ENCODE data around the gene PRSS56.

Gene PRSS56

DNA sequence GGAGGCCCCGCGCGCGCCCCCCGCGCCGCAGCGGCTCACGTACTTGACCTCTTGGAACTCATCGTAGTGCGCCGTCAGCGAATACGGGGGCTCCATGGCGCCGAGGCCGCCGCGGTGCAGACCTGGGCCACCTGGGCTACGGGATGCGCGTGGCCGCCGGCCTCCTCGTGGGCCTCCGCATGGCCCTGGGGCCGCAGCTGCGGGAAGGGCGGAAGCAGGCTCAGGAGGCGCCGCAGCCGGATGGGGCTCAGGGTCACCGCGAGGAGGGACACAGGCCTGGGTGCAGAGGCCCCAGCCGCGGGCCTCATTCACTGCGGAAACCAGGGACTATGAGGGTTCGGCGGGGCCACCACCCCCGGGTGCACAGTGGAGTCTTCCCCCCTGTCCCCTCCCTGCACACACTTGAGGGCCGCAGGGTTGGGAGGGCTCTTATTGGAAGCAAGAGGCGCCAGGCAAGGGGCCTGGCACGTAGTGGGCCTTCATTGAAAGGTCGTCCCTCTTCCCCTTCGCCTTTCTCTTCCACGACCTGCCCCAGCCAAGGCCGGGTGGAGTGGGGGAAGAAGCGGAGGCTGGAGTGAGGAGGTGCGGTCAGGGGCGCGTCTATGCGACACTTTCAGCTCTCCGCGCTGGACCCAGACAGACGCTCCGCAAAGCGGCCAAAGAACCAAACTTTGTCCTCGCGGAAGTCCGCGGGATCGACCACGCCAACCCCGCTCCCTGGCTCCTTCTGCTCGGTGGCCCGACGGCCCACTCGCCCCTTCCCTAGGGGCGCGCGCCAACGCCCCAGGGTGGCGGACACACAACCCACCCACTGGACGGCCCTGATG is 33.4 kb upstream of the PRSS56 start:
- DNase-seq (ENCODE audit: low read depth in 3 of 3) = no peak

DNA sequence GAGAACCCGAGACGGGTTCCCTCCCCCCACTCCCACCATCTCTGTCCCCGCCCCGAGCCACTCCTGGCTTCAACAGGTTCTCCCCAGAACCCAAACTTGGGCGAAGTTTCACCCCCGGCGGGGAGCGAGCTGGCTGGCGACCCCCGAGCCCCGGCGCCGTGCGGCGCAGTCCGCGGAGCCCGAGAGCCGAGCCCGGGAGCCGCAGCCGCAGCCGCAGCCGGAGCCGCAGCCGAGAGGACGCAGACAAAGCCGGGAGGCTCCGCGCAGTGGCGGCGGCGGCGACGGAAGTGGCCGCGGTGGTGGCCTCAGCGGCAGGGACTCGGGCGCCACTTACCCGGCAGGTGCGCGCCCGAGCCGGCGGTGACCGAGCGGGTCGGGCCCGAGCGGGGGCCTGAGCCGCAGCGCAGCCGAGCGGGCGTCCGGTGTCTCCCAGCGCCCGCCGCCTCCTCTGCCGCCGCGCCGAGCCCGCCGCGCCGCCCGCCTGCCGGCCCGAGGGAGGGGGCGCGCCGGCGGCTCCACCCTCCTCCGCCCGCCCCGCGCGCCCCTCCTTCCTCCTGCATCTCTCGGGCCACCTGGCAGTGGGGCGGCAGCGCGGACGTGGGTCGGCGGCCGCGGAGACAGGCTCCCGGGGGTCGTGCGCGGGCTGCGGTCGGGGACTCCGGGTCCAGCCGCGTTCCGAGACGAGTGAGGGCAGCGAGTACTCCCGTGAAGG is 32.6 kb upstream of the PRSS56 start, which contains the start of gene ECEL1:
ECEL1 (minus strand) TSS at position 450 of the 712 bp plus-strand sequence. CDS start 1,181 bp downstream, outside the sequence.
- DNase-seq (ENCODE audit: low read depth in 3 of 3) = no peak

DNA sequence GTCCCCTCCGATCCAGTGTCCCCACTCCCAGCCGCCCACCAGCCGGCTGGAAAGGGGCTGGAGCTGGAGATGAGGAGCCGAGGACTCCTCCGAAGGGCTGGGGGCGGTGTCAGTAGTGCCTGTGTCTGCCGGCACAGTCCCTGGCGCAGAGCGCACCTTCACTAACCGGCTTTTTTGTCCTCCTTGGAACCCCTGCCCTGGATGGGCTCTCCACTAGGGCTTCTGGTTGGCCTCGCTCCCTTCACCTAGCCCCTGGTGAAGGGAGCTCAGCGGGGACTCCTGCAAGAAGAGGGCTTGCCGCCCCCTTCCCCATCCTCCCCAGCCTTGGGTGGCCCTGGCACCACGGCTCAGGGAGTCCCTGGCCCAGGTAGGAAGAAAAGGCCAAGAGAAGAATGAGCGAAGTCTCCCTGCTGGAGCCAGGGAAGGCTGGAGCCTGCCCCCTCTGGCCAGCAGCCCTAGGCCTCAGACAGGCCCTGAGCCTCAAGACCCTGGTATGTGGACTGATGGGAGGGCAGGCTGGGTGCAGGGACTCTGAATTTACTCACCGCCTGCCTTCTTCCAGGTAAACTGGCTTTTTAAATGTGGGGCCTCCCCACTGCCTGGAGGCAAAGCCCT is 32.0 kb upstream of the PRSS56 start:
- no peak for DNase-seq (ENCODE audit: low read depth in 3 of 3)

DNA sequence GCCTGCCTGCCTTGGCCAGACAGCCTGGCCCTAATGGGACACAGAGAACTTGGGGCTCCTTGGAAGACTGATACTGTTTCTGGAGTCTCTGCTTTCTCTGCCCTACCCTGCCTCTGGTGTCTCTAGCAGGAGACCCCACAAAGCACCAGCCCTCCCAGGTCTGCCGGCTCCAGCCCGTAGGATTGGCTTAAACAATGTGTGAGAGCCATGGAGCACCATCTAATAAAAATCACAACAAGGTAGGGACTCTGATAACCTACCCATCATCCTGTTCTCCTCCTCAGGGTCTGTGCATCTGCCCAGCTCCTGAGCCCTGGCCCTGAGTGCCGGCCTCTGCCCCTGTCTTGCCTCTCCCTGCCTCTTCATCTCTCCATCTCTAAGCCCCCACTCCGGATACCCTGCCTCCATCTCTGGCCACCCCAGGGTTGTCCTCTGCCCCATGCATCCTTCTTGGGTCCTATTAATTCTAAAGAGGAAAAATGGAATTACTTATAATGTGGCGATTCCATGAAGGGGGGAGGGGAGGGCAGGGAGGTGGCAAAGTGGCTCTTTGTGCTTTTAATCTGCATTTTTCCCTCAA is 31.4 kb upstream of the PRSS56 start:
- DNase-seq (ENCODE audit: low read depth in 3 of 3) = no peak

DNA sequence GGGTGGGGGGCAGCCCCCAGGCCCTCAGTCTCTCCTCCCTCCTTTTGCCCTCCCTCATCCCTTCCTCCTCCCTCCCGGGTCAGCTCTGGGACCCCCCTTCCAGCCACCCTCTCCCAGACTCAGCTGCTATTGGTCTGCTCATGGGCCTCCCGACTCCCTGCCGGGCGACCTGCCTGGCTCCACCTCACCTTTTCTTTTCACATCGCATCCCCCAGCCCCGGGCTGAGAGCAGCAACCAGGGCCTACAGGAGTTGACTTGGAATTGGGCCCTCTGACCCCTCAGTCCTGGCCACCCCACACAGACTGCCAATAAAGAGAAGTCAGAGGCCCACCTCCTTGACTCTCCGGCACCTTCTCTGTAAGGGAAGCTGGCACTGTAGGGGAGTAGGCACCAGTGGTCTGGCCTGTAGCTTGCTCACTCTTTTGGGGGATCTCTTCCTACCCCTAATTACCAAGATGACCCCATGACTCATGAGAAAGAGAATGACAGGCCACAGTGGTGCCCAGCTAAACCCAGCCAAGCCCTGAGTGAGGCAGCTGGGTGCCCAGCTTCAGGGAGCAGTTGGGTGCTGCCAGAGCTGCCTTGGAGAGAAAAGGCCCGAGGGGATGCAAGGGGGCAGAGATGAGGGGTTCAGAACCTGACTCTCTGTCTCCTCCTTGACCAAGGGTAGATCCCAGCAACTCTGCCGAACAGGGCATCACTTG is 30.5 kb upstream of the PRSS56 start:
- DNase-seq (ENCODE audit: low read depth in 3 of 3) = no peak

DNA sequence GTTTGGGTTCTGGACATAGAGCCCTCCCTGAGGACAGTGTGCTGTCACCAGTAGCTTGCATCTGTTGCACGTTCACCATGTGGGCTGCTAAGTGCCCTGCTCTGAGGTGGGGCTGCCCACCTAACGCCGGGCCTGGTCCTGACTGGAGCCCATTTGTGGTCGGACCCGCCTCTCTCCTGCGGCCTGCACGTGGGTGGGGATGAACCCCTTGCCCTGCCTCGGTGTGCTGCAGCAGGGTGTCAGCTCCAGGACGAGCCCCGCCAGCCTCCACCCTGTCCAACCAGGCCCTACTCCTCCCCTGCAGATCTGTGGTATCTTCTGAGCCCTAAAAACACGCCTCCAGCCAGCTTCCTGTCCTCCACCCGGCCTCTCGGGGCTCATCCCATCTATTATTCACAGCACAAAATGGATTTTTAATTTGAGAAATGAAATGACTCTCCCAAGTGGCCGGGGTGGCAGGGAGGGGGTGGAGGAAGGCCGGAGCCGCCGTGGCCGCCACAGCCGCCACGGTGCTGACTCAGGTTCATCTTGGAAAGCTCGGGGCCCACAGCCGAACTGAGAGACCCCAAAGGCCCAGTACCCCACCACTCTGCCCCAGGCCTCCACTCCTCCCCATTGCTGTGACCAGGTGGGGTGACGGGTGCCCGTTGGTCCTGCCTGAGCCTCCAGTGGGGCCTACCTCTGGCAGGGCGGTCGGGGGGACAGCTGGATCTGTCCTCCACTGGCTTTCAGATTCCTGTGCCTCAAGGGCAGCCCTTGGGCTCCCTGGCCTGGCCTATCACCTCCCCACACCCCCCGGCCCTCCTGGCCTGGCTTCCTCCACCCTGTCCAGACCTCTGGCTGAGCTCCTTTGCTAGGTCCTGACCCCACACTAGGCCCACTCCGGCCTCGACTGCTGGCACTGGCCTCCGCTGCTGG is 29.7 kb upstream of the PRSS56 start:
- DNase-seq (ENCODE audit: low read depth in 3 of 3) = no peak

DNA sequence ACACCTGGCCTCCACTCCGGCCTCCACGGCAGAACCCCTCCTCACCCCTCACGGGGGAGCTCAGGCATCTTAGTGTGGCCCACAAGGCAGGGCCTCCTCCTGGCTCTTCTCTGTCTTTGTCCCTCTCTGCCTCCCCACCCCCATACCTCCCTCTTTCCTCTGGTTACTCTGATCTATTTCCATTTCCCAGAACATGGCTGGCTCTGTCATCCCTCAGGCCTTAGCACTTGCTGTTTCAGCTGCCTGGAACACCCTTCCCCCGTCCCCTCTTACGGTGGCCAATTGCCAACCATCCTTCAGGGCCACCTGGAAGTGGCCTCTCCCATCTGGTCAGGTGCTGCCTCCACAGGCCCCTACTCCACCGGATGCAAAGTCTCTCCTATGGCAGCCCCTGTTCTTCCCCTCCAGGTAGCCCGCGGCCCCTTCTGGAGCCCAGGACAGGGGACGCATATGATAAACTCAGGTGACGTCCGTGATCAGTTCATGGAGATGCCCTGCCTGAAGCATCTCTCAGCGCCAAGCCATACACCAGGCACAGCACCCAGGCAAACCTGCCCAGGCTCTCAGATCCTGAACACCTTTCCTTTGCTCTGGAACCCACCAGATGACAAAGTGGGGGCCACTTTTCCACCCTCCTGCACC is 28.9 kb upstream of the PRSS56 start:
- no peak for DNase-seq (ENCODE audit: low read depth in 3 of 3)

DNA sequence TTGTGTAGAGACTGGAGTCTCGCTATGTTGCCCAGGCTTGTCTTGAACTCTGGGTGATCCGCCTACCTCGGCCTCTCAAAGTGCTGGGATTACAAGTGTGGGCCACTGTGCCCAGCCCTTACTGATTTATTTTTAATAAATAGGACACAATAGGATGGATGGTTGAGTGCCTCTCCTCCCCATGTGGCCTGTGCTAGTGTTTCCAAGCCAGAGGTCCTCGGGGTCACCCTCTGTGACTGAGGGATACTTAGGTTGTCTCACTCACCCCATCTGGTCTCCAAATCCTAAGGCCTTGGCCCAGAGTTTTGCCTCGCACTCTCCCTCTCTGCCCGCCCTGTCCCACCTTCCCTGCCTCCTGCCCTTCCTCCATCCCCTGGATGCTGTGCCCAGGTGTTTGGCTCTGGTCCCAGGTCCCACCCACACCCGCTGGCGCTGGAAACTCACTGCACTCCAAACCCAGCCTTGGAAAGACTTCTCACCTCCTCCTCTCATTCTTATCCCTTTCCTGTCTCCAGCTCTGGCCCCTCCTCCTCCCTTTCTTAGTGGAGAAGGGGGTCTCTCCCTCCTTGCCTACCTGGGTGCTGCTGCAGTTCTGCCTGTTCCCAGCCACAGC is 27.8 kb upstream of the PRSS56 start:
- DNase-seq (ENCODE audit: low read depth in 3 of 3) = no peak

DNA sequence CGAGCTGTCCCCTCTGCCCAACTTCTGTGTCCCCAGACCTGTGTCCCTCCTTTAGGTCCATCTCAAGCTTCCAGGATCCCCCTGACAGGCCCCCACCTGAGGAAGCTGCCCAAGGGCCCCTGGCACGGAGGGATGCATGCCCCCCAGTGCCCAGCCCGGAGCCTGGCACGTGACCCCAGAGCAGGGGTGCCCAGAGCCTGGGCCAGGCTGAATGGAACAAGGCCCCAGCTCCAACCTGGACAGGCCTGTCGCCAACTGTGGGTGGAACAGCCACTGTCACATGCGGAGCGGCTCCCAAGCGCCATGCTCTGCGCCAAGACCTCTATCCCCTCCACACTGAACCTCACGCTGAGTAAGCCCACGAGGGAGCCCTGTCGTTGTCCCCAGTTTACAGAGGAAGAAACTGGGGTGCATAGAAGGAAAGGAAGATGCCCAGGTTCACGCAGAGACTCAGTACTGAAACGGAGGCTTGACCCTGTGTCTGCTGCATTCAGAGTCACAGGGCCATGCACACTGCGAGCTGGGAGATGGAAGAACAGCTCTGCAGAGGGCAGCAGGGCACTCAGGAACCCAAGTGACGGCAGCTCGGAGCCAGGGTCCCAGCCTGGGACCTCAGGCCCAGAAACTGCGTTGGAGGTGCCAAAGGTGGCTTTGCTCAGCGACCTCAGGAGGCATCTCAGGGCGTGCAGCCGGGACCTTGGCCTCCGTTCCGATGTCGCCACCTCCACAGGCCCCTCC is 27.1 kb upstream of the PRSS56 start:
- no peak for DNase-seq (ENCODE audit: low read depth in 3 of 3)

DNA sequence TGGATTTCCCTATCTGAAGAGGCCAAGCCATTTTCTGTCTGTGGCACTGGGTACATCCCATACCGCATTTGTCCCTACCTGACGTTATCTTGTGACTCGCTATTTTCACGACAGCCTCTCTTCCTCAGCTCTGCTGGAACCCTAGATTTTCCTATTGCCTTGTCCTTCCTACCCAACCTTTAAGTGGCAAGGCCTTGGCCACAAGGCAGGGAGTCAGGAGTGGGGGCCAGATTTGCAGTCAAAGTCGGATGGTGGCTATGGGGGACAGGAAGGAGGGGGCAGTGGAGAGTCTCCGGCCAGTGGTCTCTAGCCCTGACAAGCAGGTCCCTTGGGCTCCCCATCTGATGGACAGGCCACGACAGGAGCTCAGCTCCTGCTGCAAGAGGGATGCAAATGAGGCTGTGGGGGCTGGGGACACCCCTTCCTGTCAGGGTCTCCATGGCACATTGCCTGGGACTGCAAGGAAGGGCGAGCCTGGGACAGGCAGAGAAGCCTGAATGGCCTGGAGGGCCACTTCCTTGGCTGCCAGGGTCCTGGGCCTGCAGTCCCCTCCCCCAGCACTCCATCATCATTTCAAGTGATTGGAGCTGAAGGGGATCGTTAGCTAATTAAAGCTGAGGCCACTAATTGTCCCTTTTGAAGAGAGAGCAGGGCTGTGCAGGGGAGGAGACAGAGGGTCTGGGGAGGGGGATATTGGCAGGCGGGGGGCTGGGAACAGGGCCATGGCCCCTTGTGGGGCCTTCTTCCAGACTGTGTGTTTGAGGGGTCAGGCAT is 26.3 kb upstream of the PRSS56 start:
- no peak for DNase-seq (ENCODE audit: low read depth in 3 of 3)

DNA sequence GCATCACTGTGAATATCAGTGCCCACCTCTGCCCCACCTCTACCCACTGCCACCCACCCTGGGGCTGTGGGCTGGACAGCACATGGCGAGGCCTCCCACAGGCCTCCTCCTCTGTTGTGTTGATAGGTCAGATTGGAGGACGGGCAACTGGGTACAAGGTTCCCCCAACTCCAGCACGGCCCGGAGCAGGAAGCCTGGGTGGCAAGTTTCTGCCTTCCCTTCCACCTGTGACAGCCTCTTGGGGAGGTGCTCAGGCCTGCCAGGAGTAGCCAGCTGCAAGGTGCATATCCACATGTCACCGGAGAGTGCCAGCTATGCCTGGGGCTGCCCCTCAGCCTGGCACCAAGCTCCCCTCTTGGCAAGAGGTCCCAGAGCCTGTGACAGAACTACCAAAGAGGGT is 25.6 kb upstream of the PRSS56 start:
- no peak for DNase-seq (ENCODE audit: low read depth in 3 of 3)

DNA sequence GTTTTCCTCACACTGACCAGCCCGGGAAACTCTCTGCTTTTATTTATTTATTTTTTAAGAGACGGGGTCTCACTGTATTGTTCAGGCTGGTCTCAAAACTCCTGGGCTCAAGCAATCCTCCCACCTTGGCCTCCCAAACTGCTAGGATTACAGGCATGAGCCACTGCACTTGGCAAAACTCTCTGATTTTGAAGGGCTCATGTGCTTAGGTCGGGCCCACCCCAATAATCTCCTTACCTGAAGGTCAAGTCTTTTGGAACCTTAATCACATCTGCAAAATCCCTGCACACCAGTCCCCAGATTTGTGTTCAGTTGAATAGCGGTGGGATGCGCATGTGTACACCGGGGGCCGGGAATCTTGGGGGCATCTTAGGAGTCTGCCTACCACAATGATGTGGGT is 24.9 kb upstream of the PRSS56 start:
- no peak for DNase-seq (ENCODE audit: low read depth in 3 of 3)

DNA sequence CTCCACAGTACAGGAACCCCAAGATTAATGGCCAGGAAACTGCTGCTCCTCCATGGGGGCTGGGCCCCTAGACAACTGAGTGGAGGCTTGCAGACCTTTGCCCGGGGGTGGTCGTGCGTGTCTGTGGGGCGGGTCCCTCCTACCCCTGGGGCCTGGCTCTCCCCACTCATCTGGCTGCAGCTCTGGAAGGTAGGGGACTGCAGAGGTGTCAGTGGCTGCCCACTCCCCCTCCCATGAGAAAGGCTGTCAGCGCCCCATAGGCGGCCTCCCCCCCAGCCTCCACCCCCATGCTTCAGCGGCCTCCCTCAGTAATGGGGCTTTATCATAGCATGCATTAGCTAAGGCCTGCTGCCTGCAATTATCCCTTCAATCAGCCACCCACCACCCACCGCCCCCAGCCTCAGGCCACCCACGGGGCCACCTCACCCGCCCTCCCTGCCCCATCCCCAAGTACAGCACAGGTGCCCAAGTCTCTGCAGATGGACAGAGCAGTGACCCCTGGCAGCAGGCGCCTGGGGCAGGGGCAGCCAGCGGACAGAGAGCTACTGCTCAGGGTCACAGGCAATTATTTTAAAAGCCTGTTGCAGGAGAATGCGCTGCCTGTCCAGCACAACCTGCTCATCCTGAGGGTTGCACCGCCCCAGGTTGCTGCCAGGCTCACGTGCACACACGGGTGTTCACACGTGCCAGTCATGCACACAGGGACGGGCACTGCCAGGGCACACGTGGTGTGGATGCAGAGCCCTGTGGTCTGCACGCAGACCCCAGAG is 23.5 kb upstream of the PRSS56 start:
- DNase-seq (ENCODE audit: low read depth in 3 of 3) = no peak

DNA sequence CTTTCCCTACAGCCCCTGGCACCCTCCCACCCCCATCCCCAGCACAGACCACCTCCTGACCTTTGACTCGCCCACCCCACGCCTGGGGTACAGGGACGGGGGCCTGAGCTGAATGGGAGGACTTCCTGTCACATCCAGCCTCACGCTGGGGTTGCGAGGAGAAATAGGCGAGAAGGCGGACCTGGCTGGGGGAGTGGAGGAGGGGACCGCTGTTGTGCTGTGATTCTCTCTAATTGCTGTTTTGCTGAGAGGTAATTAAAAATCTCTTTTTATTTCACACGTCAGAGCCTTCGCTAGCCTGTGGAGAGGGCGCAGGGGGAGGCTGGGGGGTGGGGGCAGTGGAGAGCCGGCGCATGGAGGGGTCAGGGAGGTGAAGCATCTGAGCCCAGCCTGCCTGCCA is 22.8 kb upstream of the PRSS56 start:
- no peak for DNase-seq (ENCODE audit: low read depth in 3 of 3)

DNA sequence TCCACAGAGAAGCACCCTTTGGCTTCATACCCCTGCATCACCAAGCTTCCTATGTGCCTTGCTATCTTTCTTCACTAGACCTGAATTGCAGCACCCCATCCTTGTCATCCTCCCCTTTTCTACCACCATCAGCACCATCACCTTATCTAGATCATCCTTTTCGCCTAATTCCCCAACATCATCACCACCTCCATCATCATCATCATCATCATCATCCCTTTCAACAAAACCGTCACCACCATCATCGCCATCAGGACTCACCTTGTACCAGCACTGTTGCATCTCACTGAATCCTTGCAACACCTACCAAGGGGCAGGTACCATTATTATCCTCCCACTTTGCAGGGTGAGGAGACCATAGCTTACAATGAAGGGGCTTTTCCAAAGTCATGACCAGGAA is 21.7 kb upstream of the PRSS56 start:
- DNase-seq (ENCODE audit: low read depth in 3 of 3) = no peak

DNA sequence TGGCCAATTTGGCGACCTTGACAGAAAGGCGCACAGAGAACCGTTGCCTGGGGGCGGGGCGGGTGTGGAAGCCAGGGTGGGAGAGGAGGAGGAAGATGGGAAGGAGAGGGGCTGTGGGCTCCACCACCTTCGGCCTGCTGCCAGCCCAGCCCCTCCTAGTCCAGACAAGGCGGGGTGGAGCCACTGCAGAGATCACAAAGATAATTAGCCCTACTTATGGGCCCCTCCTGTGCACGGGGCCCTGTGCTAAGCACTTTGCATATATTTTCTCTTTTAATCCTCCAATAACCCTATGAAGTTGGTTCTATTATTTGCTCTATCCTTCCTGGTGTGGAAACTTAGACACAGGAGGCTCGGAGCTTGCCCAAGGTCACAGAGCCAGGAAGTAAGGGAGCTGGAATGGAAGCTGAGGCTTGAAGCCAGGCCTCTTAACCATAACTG is 18.8 kb upstream of the PRSS56 start:
- no peak for DNase-seq (ENCODE audit: low read depth in 3 of 3)

DNA sequence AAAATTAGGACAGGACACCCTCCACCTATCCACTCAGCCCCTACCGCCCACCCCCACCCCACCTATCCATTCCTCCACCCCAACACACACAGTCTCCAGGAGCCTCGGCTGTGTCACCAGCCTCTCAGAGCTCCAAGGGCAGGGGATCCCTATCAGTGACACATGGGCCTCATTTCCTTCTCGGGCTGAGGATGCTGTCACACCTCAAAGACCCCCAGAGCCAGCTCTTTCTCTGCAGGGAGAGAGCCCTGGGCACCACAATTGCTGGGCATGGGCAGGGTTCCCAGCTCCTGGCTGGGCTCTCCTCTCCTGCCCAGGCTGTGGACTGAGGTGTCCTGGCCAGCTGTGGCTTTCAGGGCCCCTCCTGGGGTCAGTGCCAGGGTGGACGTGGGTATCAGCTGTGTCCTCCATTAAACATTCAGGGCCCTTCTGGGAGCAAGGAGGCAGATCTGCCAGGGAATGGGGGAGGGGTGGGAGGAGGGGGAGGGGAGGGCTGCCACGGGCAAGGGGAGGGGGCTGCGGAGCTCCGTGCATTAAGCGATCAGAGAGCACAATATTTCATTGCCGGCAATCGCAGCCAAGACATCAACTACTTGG is 18.3 kb upstream of the PRSS56 start:
- DNase-seq (ENCODE audit: low read depth in 3 of 3) = no peak
